CD4-positive, alpha-beta T cell treated with Interleukin-15 for 4 hours (primary cell): ENCODE measurements around the gene S1PR4.
"Not testable (repeated sequence)": the region's sequence is repeated elsewhere in the genome, so short reads cannot be mapped to it uniquely, and the experiment has no call there.

Source experiments
- DNase-seq: peaks from one replicate; pipeline ENCODE4 v3.0.0-alpha.2; 2020; ENCODE audit warnings: low spot score

The S1PR4 gene

DNA sequence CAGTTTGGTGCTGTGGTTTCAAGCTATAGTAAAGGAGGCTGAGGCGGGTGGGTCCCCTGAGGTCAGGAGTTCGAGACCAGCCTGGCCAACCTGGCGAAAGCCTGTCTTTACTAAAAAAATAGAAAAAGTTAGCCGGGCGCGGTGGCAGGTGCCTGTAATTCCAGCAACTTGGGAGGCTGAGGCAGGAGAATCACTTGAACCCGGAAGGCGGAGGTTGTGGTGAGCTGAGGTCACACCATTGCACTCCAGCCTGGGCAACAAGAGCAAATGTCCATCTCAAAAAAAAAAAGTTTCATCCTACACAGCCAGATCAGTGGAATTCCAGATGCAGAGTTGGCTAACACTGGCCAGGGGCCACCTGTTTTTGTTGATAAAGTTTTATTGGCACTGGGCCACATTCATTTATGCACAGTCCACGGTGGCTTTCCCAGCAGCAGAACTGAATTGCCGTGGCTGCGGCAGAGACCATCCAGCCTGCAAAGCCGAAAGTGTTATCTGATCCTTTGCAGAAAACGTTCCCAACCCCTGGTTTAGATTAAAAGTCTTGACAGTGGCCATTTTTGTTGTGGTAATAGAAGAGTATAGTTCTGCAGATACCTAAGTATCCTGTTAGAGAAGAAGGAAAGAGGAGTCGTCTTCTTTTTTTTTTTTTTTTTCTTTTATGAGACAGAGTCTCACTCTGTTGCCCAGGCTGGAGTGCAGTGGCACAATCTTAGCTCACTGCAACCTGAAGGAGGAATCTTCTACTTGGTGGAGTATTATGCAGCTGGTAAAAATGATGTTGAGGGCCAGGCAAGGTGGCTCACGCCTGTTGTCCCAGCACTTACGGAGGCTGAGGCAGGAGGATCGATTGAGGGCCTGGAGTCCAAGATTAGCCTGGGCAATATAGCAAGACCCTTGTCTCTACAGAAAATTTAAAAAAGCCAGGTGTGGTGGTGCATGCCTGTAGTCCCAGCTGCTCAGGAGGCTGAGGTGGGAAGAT, 15.8 kb downstream of the S1PR4 start:
- DNase-seq: no peak

DNA sequence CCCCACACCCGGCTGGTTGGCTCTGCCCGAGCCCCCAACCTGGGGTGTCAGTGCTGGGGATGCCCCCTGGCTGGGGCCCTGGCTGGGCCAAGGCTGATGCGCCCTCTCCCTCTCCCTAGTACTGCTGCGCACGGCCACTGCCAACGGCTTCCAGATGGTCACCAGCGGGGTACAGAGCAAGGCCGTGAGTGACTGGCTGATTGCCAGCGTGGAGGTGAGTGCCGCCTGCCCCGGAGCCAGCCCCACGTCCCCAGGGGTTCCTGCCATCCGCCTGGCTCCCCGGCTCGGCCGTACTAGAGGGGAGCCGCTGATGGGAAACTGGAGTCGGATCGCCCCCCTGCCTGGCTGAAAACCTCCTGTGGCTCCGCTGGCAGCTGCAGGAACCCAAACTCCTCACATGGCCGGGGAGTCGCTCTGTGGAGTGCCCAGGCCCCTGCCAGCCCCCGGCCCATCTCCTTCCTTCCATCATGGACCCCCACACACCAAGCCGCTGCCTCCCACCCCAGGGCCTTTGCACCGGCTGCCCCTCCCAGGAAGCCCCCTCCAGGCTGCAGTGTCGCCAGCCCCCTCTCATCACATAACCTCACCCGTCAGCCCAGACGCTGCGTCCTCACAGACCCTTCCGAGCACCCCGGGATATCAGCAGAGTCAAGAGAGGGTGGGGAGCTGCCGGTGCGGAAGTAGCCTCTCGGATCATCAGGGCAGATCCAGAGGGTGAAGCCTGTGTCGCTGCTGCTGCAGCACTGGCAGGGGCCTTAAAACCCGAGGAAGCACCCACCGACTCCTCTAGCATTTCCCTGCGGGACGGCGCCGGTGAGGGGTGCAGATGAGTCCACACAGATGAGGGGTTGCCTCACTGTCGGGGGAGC, 17.7 kb downstream of the S1PR4 start:
- no peak for DNase-seq

DNA sequence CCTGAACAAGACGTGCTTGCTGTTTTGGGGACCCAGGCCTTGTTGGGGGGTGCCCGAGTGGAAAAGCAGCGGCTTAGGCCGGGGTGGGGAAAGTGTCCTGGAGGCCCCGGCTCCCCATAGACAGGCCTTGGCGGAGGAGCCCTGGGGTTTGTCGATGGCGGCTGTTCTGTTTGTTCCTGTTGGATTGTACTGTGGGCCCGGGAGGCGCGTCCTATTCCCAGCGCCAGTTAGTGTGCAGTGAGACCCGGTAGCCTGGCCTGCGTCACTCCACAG, 18.3 kb downstream of the S1PR4 start:
- no peak for DNase-seq

DNA sequence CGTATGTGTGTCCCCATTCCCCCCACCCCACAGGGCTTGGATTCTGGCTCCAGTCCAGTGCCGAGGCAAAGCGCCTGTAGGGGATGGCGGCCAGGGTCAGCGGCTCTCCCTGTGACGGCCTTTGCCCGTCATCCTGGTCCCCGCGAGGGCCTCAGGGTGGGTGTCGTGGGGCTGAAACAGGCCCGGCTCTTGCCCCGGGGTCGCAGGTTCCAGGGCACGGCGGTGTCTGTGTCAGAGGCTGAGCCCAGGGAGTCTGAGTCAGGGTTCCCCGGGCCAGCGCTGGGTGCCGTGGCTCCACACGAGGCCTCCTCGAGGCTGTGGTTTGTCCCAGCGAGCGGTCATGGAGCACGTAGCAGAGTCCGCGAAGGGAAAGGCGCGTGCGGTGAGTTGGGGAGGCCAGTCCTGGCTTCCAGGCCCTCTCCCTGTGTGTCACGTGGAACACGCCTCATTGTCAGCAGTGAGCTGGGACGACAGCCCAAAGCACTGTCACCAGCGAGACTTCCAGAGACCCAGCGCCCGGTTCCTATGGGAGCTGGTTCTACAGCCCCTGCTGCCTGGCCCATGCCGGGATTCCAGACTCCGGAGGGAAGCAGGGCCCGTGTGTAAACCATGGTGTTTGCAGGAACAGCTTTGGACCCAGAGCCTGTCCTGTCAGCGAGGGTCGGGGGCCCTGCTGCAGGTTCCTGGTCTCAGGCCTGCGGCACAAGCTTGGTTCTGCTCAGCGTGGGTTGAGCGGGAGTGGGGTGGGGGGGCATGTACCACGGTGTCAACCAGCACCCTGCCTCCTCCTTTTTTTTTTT, 20.5 kb downstream of the S1PR4 start:
- DNase-seq: no peak

DNA sequence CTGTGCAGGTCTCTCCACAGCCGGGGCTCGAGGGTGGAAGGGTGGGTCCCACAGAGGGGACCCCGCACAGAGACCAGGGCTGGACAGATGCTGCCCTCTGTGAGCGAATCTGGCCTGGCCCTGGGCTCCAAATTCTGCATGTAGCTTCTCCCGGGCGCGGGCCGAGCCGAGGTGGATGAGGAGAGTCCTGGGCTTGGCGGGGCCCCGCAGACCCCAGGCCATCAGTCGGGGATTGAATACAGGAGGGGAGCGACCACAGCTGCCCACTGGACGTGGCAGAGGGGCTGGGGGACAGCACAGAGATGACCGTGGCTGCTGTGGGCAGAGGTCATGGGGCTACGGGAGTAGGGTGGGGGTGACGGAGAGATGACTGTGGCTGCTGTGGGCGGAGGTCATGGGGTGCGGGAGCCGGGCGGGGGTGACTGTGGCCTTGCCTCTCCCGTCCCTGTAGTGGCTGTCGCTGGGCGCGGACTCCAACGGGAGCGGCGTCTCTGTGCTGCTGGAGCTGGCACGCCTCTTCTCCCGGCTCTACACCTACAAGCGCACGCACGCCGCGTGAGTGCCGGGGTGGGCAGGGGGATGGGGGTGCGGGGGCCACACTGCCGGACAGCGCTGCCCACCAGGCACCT, 22.6 kb downstream of the S1PR4 start:
- DNase-seq: no peak

DNA sequence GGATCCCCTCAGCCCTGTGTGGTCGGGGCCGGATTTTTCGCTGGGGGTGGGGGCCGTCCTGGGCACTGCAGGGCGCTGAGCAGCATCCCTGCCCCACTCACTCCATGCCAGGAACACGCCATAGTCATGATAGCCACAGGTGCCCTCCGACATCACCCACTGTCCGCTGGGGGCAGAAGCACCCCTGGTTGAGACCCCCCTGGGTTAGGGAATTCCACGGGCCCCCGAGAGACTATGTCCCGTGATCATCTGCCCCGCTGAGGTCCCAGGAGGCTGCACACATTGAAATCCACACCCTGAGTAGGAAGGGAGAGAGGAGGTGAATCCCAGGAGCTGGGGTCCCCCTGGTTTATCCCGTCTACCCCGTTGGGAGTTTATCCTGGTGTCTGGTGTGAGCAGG, 23.3 kb downstream of the S1PR4 start:
- DNase-seq: no peak

DNA sequence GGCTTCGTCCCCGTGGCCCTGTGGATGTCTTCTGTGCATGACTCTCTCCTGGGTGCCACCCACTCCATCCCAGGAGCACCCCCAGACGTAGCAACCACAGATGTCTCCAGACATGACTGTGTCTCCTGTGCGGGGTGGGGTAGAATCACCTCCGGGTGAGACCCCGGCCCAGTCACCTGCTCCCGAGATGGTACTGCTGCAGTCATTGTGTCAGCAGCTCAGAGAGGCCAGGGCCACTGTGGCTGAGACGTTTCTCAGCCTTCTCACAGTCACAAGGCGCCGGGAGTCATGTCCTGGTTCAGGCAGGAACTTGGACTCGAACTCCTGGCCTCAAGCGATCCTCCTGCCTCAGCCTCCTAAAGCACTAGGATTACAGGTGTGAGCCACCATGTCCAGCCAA, 23.8 kb downstream of the S1PR4 start:
- no peak for DNase-seq

DNA sequence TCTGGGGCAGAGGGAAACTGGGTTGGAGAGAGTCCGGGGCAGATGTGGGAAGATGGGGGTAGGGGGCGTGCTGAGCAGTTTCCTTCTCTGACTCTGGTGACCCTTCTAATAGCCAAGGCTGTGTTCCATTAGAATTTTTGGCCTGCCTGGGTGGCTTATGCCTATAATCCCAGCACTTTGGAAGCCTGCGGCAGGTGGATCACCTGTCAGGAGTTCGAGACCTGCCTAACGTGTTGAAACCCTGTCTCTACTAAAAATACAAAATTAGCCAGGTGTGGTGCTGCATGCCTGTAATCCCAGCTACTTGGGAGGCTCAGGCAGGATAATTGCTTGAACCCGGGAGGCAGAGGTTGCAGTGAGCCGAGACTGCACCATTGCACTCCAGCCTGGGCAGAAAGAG, 24.3 kb downstream of the S1PR4 start:
- not testable (repeated sequence) for DNase-seq

DNA sequence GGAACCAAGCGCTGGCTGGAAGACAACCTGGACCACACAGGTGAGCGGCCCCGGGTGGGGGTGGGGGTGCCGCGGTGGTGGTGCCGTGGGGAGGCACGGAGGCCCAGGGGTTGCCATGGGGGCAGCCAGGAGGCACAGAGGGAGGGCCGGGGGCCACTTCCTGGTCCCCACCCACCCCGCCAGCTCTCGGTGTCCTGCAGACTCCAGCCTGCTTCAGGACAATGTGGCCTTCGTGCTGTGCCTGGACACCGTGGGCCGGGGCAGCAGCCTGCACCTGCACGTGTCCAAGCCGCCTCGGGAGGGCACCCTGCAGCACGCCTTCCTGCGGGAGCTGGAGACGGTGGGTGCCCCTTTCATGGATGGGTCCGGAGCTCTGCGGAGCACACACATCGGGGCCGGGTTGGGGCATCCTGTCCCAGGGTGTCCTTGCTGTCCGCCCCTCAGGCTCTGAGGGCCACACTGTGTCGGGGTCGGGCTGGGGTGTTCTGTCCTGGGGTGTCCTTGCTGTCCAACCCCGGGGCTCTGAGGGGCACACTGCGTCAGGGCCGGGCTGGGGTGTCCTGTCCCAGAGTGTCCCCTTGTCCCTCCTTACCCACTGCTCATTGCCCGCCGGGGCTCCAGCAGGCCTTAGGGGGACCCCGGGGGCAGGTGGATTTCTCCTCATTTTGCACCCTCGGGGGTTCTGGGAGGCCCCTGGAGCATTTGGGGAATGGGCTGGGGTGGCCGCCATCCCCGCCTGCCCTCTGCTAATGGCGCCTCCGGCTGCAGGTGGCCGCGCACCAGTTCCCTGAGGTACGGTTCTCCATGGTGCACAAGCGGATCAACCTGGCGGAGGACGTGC, 25.5 kb downstream of the S1PR4 start:
- no peak for DNase-seq

DNA sequence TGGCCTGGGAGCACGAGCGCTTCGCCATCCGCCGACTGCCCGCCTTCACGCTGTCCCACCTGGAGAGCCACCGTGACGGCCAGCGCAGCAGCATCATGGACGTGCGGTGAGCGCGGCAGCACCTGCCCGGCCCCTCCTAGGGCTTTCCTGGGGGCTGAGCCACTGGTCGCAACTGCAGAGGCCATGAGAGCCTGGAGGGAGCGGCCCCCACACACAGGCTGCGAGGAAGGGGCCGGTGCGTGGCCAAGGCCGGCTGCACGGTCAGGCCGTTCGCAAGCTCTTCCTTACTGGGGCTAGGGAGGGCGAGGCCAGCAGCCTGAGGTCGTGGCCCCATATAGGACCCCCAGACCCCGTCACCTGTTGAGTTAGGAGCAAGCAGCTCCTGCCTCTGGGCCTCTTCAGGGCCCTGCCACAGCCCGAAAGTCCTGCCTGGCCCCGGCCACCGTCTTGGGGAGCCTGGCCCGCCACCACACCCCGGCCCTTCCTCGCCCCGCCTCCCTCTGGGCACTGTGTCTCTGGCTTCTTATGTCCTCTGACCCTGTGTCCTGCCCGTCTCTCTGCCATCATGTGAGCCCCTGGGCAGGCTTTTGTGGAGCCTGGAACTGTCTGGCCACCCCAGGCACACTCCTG, 26.2 kb downstream of the S1PR4 start:
- DNase-seq: no peak

DNA sequence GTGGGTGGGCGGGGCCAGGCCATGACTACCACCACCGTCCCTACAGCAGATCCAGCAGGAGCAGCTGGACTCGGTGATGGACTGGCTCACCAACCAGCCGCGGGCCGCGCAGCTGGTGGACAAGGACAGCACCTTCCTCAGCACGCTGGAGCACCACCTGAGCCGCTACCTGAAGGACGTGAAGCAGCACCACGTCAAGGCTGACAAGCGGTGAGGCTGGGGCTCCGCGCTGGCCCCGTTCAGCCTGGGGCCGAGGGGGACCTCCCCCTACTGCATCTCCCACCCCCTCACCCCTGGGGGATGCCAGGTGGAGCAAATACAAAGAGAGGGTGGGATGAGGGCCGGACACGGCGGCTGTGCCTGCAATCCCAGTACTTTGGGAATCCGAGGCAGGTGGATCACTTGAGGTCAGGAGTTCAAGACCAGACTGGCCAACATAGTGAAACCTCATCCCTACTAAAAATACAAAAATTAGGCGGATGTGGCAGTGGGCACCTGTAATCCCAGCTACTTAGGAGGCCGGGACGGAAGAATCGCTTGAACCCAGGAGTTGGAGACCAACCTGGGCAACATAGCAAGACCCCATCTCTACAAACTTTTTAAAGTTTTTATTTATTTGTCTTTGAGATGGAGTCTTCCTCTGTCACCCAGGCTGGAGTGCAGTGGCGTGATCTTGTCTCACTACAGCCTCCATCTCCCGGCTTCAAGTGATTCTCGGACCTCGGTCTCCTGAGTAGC, 27.8 kb downstream of the S1PR4 start:
- DNase-seq: no peak

DNA sequence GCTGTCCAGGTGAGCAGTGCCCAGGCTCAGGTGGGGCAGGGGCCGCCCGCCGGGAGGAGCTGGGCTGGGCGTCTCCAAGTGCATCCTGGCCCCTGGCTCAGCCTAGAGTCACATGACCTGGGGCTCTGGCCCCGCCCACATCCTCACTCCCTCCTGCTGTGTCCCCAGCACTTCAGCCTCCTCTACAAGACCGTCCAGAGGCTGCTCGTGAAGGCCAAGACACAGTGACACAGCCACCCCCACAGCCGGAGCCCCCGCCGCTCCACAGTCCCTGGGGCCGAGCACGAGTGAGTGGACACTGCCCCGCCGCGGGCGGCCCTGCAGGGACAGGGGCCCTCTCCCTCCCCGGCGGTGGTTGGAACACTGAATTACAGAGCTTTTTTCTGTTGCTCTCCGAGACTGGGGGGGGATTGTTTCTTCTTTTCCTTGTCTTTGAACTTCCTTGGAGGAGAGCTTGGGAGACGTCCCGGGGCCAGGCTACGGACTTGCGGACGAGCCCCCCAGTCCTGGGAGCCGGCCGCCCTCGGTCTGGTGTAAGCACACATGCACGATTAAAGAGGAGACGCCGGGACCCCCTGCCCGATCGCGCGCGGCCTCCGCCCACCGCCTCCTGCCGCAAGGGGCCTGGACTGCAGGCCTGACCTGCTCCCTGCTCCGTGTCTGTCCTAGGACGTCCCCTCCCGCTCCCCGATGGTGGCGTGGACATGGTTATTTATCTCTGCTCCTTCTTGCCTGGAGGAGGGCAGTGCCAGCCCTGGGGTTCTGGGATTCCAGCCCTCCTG, 29.1 kb downstream of the S1PR4 start:
- DNase-seq: no peak

DNA sequence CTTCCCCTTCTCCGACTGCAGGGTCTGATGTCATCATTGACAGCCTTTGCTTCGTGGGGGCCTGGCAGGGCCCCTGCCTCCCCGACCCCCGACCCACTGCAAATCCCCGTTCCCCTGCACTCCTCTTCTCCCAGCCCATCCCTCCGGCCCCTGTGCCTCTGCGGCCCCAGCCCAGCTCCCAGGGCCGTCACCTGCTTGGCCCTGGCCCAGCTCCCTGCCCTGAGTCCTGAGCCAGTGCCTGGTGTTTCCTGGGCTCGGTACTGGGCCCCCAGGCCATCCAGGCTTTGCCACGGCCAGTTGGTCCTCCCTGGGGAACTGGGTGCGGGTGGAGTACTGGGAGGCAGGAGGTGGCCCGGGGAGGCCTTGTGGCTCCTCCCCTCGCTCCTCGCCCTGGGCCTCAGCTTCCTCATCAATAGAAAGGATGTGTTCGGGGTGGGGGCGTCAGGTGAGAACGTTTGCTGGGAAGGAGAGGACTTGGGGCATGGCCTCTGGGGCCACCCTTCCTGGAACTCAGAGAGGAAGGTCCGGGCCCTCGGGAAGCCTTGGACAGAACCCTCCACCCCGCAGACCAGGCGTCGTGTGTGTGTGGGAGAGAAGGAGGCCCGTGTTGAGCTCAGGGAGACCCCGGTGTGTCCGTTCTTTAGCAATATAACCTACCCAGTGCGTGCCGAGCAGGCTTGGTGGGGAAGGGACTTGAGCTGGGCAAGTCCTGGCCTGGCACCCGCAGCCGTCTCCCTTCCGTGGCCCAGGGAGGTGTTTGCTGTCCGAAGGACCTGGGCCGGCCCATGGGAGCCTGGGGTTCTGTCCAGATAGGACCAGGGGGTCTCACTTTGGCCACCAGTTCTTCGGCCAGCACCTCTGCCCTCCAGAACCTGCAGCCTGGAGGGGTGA, 30.0 kb downstream of the S1PR4 start:
- DNase-seq: no peak

DNA sequence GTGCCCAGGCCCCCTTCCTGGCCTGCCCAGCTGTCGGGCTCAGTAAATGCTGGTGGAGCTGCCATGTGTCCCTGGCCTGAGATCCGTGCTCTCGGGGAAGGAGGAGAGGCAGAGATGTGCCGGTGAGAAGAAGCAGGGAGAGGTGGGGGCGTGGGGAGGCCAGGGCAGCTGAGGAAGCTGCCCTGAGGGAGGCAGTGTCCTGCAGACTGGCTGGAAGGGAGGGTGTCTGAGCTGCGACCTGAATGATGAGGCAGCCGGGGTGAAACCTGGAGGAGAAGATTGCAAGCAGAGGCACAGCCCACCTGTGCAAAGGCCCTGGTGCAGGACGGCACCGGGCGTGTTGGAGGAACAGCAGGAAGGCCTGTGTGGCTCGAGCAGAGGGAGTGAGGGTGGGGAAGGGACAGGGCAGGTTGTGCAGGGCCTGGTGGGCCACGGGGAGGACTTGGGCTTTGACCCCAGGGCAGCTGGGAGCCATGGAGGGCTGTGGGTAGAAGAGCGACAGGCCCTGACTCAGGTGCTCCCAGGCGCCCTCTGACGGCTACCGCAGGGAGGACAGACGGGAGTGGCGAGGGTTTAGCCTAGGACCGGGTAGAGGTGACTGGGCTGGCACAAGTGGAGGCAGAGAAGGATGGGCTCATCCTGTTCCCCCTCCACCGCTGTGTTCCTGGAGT, 31.9 kb downstream of the S1PR4 start:
- peak; percentile 56 for DNase-seq

DNA sequence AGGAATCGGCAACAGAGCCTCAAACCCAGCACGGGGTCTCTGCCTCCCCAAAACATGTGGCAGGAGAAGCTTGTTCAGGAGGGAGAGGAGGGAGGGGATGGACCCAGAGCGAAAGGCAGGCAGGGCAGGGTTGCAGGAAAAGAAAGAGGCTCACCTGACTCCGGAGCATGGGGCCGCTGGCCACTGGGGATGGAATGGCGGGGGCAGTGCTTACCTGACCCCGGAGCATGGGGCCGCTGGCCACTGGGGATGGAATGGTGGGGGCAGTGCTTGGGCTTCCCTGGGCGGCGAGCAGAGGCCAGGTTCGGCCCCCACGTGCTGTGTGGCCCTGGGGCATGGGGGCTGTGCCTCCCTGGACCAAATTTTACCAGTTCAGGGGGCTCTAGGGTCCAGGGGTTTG, 32.6 kb downstream of the S1PR4 start:
- DNase-seq: no peak

DNA sequence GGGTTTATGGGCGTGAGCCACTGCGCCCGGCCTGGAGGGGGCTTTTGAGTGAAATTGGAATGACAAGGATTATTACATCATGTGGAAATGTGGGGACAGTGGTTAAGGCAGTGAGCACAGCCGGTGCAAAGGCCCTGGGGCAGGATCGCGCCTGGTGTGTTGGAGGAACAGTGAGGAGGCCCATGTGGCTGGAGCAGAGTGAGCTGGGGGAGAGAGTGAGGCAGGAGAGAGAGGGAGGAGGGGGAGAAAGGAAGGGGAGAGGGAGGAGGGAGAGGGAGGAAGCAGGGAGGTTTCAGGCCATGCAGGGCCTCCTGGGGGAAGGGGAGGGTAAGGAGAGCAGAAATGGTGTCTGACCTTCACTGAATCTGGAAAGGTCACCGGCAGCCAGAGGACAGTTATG, 34.6 kb downstream of the S1PR4 start:
- DNase-seq: no peak

DNA sequence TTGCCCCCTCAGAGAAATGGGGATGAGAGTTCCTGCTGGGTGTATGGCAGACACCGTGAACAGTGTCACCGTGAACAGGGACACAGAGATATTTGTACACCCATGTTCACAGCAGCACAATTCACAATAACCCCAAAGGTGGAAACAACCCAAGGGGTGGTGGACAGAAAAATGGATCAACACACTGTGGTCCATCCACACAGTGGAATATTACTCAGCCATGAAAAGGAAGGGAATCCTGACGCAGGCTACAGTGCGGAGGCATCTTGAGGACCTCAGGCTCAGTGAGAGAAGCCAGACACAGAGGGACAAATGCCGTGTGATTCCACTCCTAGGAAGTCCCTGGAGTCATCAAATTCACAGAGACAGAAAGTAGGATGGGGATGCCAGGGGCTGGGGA, 38.3 kb downstream of the S1PR4 start:
- DNase-seq: no peak
